ENCODE data around the gene KCNN3.
"Not testable (repeated sequence)": the region's sequence is repeated elsewhere in the genome, so short reads cannot be mapped to it uniquely, and the experiment has no call there.

DNA sequence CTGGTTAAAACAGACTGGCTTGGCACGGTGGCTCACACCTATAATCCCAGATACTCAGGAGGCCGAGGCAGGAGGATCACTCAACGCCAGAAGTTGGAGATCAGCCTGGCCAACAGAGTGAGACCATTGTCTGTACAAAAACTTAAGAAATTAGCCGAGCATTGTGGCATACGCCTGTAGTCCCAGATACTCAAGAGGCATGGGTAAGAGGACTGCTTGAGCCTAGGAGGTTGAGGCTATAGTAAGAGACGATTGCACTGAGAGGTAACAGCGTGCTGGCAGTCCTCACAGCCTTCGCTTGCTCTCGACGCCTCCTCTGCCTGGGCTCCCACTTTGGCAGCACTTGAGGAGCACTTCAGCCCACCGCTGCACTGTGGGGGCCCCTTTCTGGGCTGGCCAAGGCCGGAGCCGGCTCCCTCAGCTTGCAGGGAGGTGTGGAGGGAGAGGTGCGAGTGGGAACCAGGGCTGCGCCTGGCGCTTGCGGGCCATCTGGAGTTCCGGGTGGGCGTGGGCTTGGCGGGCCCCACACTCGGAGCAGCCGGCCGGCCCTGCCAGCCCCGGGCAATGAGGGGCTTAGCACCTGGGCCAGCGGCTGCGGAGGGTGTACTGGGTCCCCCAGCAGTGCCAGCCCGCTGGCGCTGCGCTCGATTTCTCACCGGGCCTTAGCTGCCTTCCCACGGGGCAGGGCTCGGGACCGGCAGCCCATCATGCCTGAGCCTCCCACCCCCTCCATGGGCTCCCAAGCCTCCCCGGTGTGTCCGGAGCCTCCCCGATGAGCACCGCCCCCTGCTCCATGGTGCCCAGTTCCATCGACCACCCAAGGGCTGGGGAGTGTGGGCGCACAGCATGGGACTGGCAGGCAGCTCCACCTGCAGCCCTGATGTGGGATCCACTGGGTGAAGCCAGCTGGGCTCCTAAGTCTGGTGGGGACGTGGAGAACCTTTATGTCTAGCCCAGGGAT is 199.5 kb downstream of the KCNN3 start:
- TF ChIP-seq, protein P1, sequence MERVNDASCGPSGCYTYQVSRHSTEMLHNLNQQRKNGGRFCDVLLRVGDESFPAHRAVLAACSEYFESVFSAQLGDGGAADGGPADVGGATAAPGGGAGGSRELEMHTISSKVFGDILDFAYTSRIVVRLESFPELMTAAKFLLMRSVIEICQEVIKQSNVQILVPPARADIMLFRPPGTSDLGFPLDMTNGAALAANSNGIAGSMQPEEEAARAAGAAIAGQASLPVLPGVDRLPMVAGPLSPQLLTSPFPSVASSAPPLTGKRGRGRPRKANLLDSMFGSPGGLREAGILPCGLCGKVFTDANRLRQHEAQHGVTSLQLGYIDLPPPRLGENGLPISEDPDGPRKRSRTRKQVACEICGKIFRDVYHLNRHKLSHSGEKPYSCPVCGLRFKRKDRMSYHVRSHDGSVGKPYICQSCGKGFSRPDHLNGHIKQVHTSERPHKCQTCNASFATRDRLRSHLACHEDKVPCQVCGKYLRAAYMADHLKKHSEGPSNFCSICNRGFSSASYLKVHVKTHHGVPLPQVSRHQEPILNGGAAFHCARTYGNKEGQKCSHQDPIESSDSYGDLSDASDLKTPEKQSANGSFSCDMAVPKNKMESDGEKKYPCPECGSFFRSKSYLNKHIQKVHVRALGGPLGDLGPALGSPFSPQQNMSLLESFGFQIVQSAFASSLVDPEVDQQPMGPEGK (CRISPR knock-in tag; IDR thresholded peaks at IDR 0.05; ENCODE audit: borderline replicate concordance), result not testable (repeated sequence)
- TF ChIP-seq TCF4 (CRISPR knock-in tag; IDR thresholded peaks at IDR 0.05; ENCODE audit: borderline replicate concordance); ZFP30 (CRISPR knock-in tag; IDR thresholded peaks at IDR 0.05): not testable (repeated sequence)

Data from SK-N-SH treated with all-trans-retinoic acid at 6 μM for 48 hours (cell line).